CD4-positive, alpha-beta T cell (primary cell): ENCODE measurements around the gene ABI3. TPM values are rescaled to one million over a fixed set of nuclear protein-coding genes. Genes with fewer than 3 reads are reported as not detected.

Source experiments
- ATAC-seq: fragments of 200-7000 bp; cut with Tn5 transposase; one replicate; pipeline ENCODE4 v1.10.0; 2022; ENCODE audit warnings: mild to moderate bottlenecking; ENCODE audit not compliant: poor library complexity
- CTCF ChIA-PET: fragments of 350-600 bp; sonication (Branson Sonifier 250); formaldehyde crosslinking; loops from one replicate; lab custom pipeline; 2021; ENCODE audit warnings: antibody characterized with exemption, inconsistent platforms; lab: Charles Lee
- POLR2A ChIA-PET: fragments of 350-600 bp; sonication (Branson Sonifier 250); formaldehyde crosslinking; loops from one replicate; lab custom pipeline; 2021; ENCODE audit warnings: antibody characterized with exemption, inconsistent platforms; lab: Charles Lee
- DNase-seq, 14 experiments: peaks; one replicate each; pipeline ENCODE4 v3.0.0-alpha.2; 2013 to 2020; ENCODE audit warnings: mixed read lengths in 2 of 14
- H3K27ac ChIP-seq, 2 donors: one replicate each; pipeline versions ENCODE4 v1.5.1 to v1.7.0; 2013; ENCODE audit warnings: low read length in 2 of 2, low read depth in 1 of 2, mild to moderate bottlenecking in 1 of 2
- H3K27me3 ChIP-seq, 2 experiments: 1 replicate in 1 of 2; 2 replicates in 1 of 2; pipeline versions ENCODE4 v1.6.1 to v1.7.0; 2013; ENCODE audit warnings: low read length in 2 of 2, control low read depth in 1 of 2, mild to moderate bottlenecking in 1 of 2, moderate library complexity in 1 of 2; ENCODE audit not compliant: insufficient read depth in 2 of 2, control insufficient read depth in 1 of 2
- H3K36me3 ChIP-seq: one replicate; pipeline ENCODE4 v1.6.1; 2013; ENCODE audit warnings: low read length, control low read depth; ENCODE audit not compliant: insufficient read depth
- H3K4me1 ChIP-seq: one replicate; pipeline ENCODE4 v1.6.1; 2013; ENCODE audit warnings: low read length, control low read depth; ENCODE audit not compliant: insufficient read depth
- H3K4me3 ChIP-seq: one replicate; pipeline ENCODE4 v1.5.1; 2013; ENCODE audit warnings: mild to moderate bottlenecking, low read length, moderate library complexity
- H3K9me3 ChIP-seq, 2 experiments: 1 replicate in 1 of 2; 2 replicates in 1 of 2; pipeline versions ENCODE4 v1.6.1 to v1.7.0; 2013; ENCODE audit warnings: low read length in 2 of 2, mild to moderate bottlenecking in 2 of 2, control low read depth in 1 of 2, moderate library complexity in 1 of 2; ENCODE audit not compliant: control insufficient read depth in 1 of 2, insufficient read depth in 1 of 2
- H3K27ac Mint-ChIP-seq: one replicate; pipeline ENCODE4 v1.8.0; 2020; ENCODE audit warnings: mixed read lengths
- H3K27me3 Mint-ChIP-seq: one replicate; pipeline ENCODE4 v1.8.0; 2021; ENCODE audit warnings: mixed read lengths
- H3K36me3 Mint-ChIP-seq: one replicate; pipeline ENCODE4 v1.8.0; 2021; ENCODE audit warnings: low read depth, mixed read lengths
- H3K4me1 Mint-ChIP-seq: one replicate; pipeline ENCODE4 v1.8.0; 2021; ENCODE audit warnings: low read depth, mixed read lengths
- H3K4me3 Mint-ChIP-seq: one replicate; pipeline ENCODE4 v1.8.0; 2020; ENCODE audit warnings: mild to moderate bottlenecking, mixed read lengths
- H3K9me3 Mint-ChIP-seq: one replicate; pipeline ENCODE4 v1.8.0; 2020; ENCODE audit warnings: mixed read lengths
- CTCF ChIP-seq: fragments of 200-600 bp; IDR thresholded peaks from one replicate; pipeline ENCODE4 v1.8.0; 2022; ENCODE audit warnings: antibody characterized with exemption, mild to moderate bottlenecking
- intact Hi-C, 2 experiments: fragments of 100-400 bp; cut with DNase I in 1 of 2; cut with micrococcal nuclease in 1 of 2; formaldehyde crosslinking; loops; one replicate each; pipeline versions ENCODE4 v1.15.1 to v1.9.0; 2023 to 2025; cut with DNase I, micrococcal nuclease
- total RNA-seq, 174 experiments: library from RNA in 2 of 174; stranded (reverse) in 2 of 174; gene quantifications; one replicate each; pipeline ENCODE4 v1.2.3 and lab custom pipeline; 2021 to 2026

Gene ABI3
- total RNA-seq, 2 experiments from 2014 or later, result 5.6 to 5.8 TPM

- Mint-ChIP-seq H3K36me3 (peaks cover 35% of the 10 kb centered on the region), H3K9me3 (no peaks in the 10 kb centered on the region), H3K27ac (peak overlapping the region; percentile 96), H3K27me3 (no peaks in the 10 kb centered on the region), H3K4me1 (peaks cover 58% of the 10 kb centered on the region), H3K4me3 (peak overlapping the region; percentile 67)
- ATAC-seq (peak; percentile 54), DNase-seq (peak in 6 of 14 experiments; percentile 20 to 88 (median 64))
- H3K27ac ChIP-seq, result peak overlapping the region; percentile 63 to 64
- CTCF ChIA-PET, result interaction anchor here (0.7 to 3.1 kb wide), 3 partner anchors 9 to 1649 kb away, joined by 3 to 10 read pairs (median 4); no protein-coding TSS in a partner anchor
- no peak for TF ChIP-seq CTCF
- peaks cover 78% of the 10 kb centered on the region for H3K4me1 ChIP-seq
- POLR2A ChIA-PET, result interaction anchor here (1.0 to 2.2 kb wide), 5 partner anchors 8 to 875 kb away, joined by 3 to 27 read pairs (median 7); partner anchors contain the start of genes ABI3 and GNGT2
- intact Hi-C loops, result loop anchor here in 1 of 2 experiments (1.0 kb wide), 1 partner anchor 27 kb away; no protein-coding TSS in a partner anchor
- H3K4me3 ChIP-seq, result no peak overlapping the region
- H3K36me3 ChIP-seq, result peaks cover 21% of the 10 kb centered on the region
- H3K27me3 ChIP-seq, result no peaks in the 10 kb centered on the region
- H3K9me3 ChIP-seq, result no peaks in the 10 kb centered on the region
Observed at GRCh38 chr17:49218941-49219913, 8.7 kb downstream of the ABI3 start.

- no peaks in the 10 kb centered on the region for H3K27me3 Mint-ChIP-seq
- no peak for ATAC-seq
- Histone ChIP-seq H3K4me3 (no peak overlapping the region), H3K27me3 (peaks cover 0 to 4% of the 10 kb centered on the region in 2 experiments), H3K36me3 (peaks cover 21% of the 10 kb centered on the region), H3K27ac (no peak overlapping the region), H3K9me3 (no peaks in the 10 kb centered on the region), H3K4me1 (peaks cover 78% of the 10 kb centered on the region)
- no peak for TF ChIP-seq CTCF
- peaks cover 30% of the 10 kb centered on the region for H3K36me3 Mint-ChIP-seq
- H3K4me3 Mint-ChIP-seq, result no peak overlapping the region
- ChIA-PET CTCF (no interaction called here), POLR2A (interaction anchor here (2.2 to 3.2 kb wide), 2 partner anchors 28 kb away, joined by 20 to 27 read pairs; no protein-coding TSS in a partner anchor)
- DNase-seq, result no peak
- intact Hi-C loops, result no loop called here
- H3K4me1 Mint-ChIP-seq, result peaks cover 56% of the 10 kb centered on the region
- peak overlapping the region; percentile 96 for H3K27ac Mint-ChIP-seq
- H3K9me3 Mint-ChIP-seq, result no peaks in the 10 kb centered on the region
Observed at GRCh38 chr17:49219987-49220386, 9.5 kb downstream of the ABI3 start.

DNA sequence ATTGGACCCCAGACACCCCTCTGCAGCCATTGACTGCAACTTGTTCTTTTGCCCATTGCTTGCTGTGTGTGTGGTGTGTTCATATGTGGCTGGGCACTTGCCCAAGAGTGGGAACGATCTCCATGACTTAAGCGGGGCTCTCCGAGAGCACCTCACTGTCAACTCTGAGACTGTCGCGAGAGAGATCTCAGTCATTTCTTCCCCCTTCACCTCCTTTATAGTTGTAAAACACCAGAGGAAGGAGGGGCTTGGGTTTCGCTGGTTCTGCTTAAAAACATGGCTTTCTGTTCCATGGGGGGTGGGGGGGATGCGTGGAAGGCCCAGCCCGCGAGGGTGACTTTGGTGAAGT, 12.6 kb downstream of the ABI3 start:
- peaks cover 0 to 4% of the 10 kb centered on the region in 2 experiments for H3K27me3 ChIP-seq
- no peaks in the 10 kb centered on the region for H3K9me3 ChIP-seq
- H3K4me1 Mint-ChIP-seq, result peaks cover 45% of the 10 kb centered on the region
- DNase-seq, result no peak
- ChIA-PET POLR2A (interaction anchor here (3.2 kb wide), 1 partner anchor 31 kb away, joined by 20 read pairs; no protein-coding TSS in a partner anchor), CTCF (interaction anchor here (2.1 kb wide), 1 partner anchor 43 kb away, joined by 6 read pairs; no protein-coding TSS in a partner anchor)
- peak overlapping the region; percentile 74 for H3K4me3 Mint-ChIP-seq
- peaks cover 16% of the 10 kb centered on the region for H3K36me3 ChIP-seq
- no peak for TF ChIP-seq CTCF
- peaks cover 57% of the 10 kb centered on the region for H3K4me1 ChIP-seq
- no peak for ATAC-seq
- H3K36me3 Mint-ChIP-seq, result peaks cover 25% of the 10 kb centered on the region
- peaks cover 7% of the 10 kb centered on the region for H3K27me3 Mint-ChIP-seq
- peak overlapping the region; percentile 43 for H3K27ac Mint-ChIP-seq
- H3K4me3 ChIP-seq, result peak overlapping the region; percentile 49
- intact Hi-C loops, result no loop called here
- H3K9me3 Mint-ChIP-seq, result no peaks in the 10 kb centered on the region
- no peak overlapping the region for H3K27ac ChIP-seq
